Thoracic aorta (tissue), 2 donors: ENCODE results near the gene MAP3K13. TPM values are rescaled to one million over a fixed set of nuclear protein-coding genes. Genes with fewer than 3 reads are reported as not detected.

ENCODE experiments used
- ATAC-seq: fragments of 150-250 bp; one replicate; pipeline ENCODE4 v1.8.0; 2017; ENCODE audit warnings: low read depth; ENCODE audit not compliant: insufficient number of reproducible peaks, low FRiP score
- DNase-seq: peaks from one replicate; pipeline ENCODE4 v3.0.0-alpha.2; 2020; ENCODE audit warnings: low spot score
- H3K27ac ChIP-seq, 2 donors: fragments of 200-600 bp; sonication (generic); 1 replicate in 1 of 2; 2 replicates in 1 of 2; pipeline ENCODE4 v1.5.1; 2016; ENCODE audit warnings: mild to moderate bottlenecking in 2 of 2, moderate library complexity in 2 of 2
- H3K27me3 ChIP-seq: fragments of 200-600 bp; sonication (generic); replicated peaks from 2 replicates; pipeline ENCODE4 v1.6.0; 2016; ENCODE audit warnings: mild to moderate bottlenecking; ENCODE audit not compliant: insufficient read depth
- H3K36me3 ChIP-seq: fragments of 200-600 bp; sonication (generic); one replicate; pipeline ENCODE4 v1.5.1; 2016
- H3K4me1 ChIP-seq, 2 donors: fragments of 200-600 bp; sonication (generic); 1 replicate in 1 of 2; 2 replicates in 1 of 2; pipeline versions ENCODE4 v1.5.1 to v1.6.0; 2016; ENCODE audit warnings: low read depth in 2 of 2, mild to moderate bottlenecking in 1 of 2; ENCODE audit not compliant: control insufficient read depth in 1 of 2
- H3K4me3 ChIP-seq: fragments of 200-600 bp; sonication (generic); 2 replicates; pipeline ENCODE4 v1.5.1; 2016; ENCODE audit warnings: mild to moderate bottlenecking
- H3K9me3 ChIP-seq: fragments of 200-600 bp; sonication (generic); 2 replicates; pipeline ENCODE4 v1.5.1; 2016
- CTCF ChIP-seq: fragments of 200-600 bp; sonication (generic); IDR thresholded peaks from one replicate; pipeline ENCODE4 v1.5.1; 2019; ENCODE audit warnings: antibody characterized with exemption
- total RNA-seq, 2 donors: library from RNA; depleted of rRNA; stranded (reverse); fragments of >200 nt; gene quantifications; one replicate each; pipeline versions ENCODE4 v1.1.0 to v1.2.3, GENCODE V29; 2016

Gene MAP3K13
- total RNA-seq, 2 donors from 2014 or later, result 17.3 to 21.9 TPM

- DNase-seq (no peak), ATAC-seq (no peak)
- H3K27ac ChIP-seq, result no peak overlapping the region
- H3K4me1 ChIP-seq, result no peaks in the 10 kb centered on the region
- no peaks in the 10 kb centered on the region for H3K27me3 ChIP-seq
- no peak for TF ChIP-seq CTCF
- no peaks in the 10 kb centered on the region for H3K9me3 ChIP-seq
- H3K36me3 ChIP-seq, result no peaks in the 10 kb centered on the region
- H3K4me3 ChIP-seq, result no peak overlapping the region
Observed at GRCh38 chr3:185335799-185336198, 27.1 kb upstream of the MAP3K13 start.

- Histone ChIP-seq H3K9me3 (no peaks in the 10 kb centered on the region), H3K27me3 (no peaks in the 10 kb centered on the region), H3K4me1 (no peaks in the 10 kb centered on the region), H3K27ac (no peak overlapping the region), H3K4me3 (no peak overlapping the region), H3K36me3 (no peaks in the 10 kb centered on the region)
- TF ChIP-seq CTCF, result no peak
- no peak for DNase-seq
- no peak for ATAC-seq
Observed at GRCh38 chr3:185337231-185337816, 25.6 kb upstream of the MAP3K13 start.

- ATAC-seq, result no peak
- no peak for TF ChIP-seq CTCF
- Histone ChIP-seq H3K9me3 (no peaks in the 10 kb centered on the region), H3K4me1 (no peaks in the 10 kb centered on the region), H3K4me3 (no peak overlapping the region), H3K36me3 (no peaks in the 10 kb centered on the region), H3K27me3 (no peaks in the 10 kb centered on the region), H3K27ac (no peak overlapping the region)
- no peak for DNase-seq
Observed at GRCh38 chr3:185339945-185340344, 23.0 kb upstream of the MAP3K13 start.

GRCh38 chr3:185340751-185341150, 22.2 kb upstream of the MAP3K13 start:
- no peak for DNase-seq
- ATAC-seq, result no peak
- Histone ChIP-seq H3K27me3 (no peaks in the 10 kb centered on the region), H3K36me3 (no peaks in the 10 kb centered on the region), H3K4me1 (no peaks in the 10 kb centered on the region), H3K4me3 (no peak overlapping the region), H3K27ac (no peak overlapping the region), H3K9me3 (no peaks in the 10 kb centered on the region)
- no peak for TF ChIP-seq CTCF

GRCh38 chr3:185341616-185342458, 21.1 kb upstream of the MAP3K13 start:
- Histone ChIP-seq H3K27ac (no peak overlapping the region), H3K9me3 (no peaks in the 10 kb centered on the region)
- no peak for DNase-seq

More at GRCh38 chr3:185341616-185342458, 21.1 kb upstream of the MAP3K13 start:
- no peaks in the 10 kb centered on the region for H3K4me1 ChIP-seq
- no peak for ATAC-seq
- H3K36me3 ChIP-seq, result no peaks in the 10 kb centered on the region
- no peaks in the 10 kb centered on the region for H3K27me3 ChIP-seq
- TF ChIP-seq CTCF, result no peak
- H3K4me3 ChIP-seq, result no peak overlapping the region
